A549 (cell line): ENCODE data around the gene IGF2BP1. TPM values are rescaled to one million over a fixed set of nuclear protein-coding genes. Genes with fewer than 3 reads are reported as not detected.

Source experiments
- ATAC-seq, 2 experiments: fragments of 200-7000 bp in 1 of 2; fragments of >200 bp in 1 of 2; cut with Nextera tagmentation in 1 of 2; cut with Tn5 transposase in 1 of 2; 3 replicates each; pipeline versions ENCODE4 v1.8.0 to v1.9.1; 2018 to 2020; ENCODE audit warnings: mild to moderate bottlenecking in 1 of 2, moderate library complexity in 1 of 2
- CTCF ChIA-PET: fragments of 300-600 bp; sonication (Branson Sonifier 250); formaldehyde crosslinking; extraction: SDS; loops from one replicate; lab custom pipeline; 2021; ENCODE audit warnings: antibody characterized with exemption, inconsistent platforms; lab: Yijun Ruan, JAX
- POLR2A ChIA-PET: fragments of 350-600 bp; formaldehyde crosslinking; extraction: SDS; loops from one replicate; lab custom pipeline; 2021; ENCODE audit warnings: antibody characterized with exemption, inconsistent platforms; lab: Yijun Ruan, JAX
- DNase-seq, 2 experiments: peaks; one replicate each; pipeline versions ENCODE4 v3.0.0 to v3.0.0-alpha.2; 2011 to 2016; ENCODE audit warnings: low read depth in 1 of 2, low spot score in 1 of 2
- FAIRE-seq: peaks from 2 replicates; lab custom pipeline; 2011; peaks lifted over from hg19 to GRCh38; lab: Jason Lieb, UNC
- H3K27ac ChIP-seq, 2 experiments: fragments of >200 bp; sonication (Bioruptor Twin); formaldehyde crosslinking; 3 replicates each; pipeline ENCODE4 v1.5.1; 2016 to 2017
- H3K4me1 ChIP-seq: fragments of >200 bp; sonication (Bioruptor Twin); formaldehyde crosslinking; 3 replicates; pipeline ENCODE4 v1.6.1; 2016
- H3K4me2 ChIP-seq: fragments of >200 bp; sonication (Bioruptor Twin); formaldehyde crosslinking; 3 replicates; pipeline ENCODE4 v1.6.1; 2016
- H3K4me3 ChIP-seq: fragments of >200 bp; sonication (Bioruptor Twin); formaldehyde crosslinking; 3 replicates; pipeline ENCODE4 v1.5.1; 2016
- H3K9me3 ChIP-seq: fragments of >200 bp; sonication (Bioruptor Twin); formaldehyde crosslinking; 3 replicates; pipeline ENCODE4 v1.6.1; 2016
- ATOH8 ChIP-seq: fragments of 250-450 bp; sonication (Bioruptor Pico); IDR thresholded peaks from 2 replicates; pipeline ENCODE4 v1.5.0; 2020; ENCODE audit warnings: low read depth, mild to moderate bottlenecking, moderate library complexity
- BHLHE40 ChIP-seq: IDR thresholded peaks from 2 replicates; pipeline ENCODE4 v1.6.1; 2012; ENCODE audit warnings: low read depth, low read length, inconsistent platforms
- CHD2 ChIP-seq: fragments of 150-350 bp; IDR thresholded peaks from 2 replicates; pipeline ENCODE4 v1.6.1; 2014; ENCODE audit warnings: low read length; ENCODE audit not compliant: partially characterized antibody
- CTCF ChIP-seq: fragments of >200 bp; sonication (Bioruptor Twin); formaldehyde crosslinking; IDR thresholded peaks from 3 replicates; pipeline ENCODE4 v1.5.1; 2016
- E2F6 ChIP-seq: IDR thresholded peaks from 2 replicates; pipeline ENCODE4 v1.6.1; 2012; ENCODE audit warnings: low read depth, borderline replicate concordance
- EHF ChIP-seq: fragments of 250-450 bp; sonication (Bioruptor Pico); IDR thresholded peaks from 2 replicates; pipeline ENCODE4 v1.5.0; 2020; ENCODE audit warnings: mild to moderate bottlenecking
- EP300 ChIP-seq, 2 experiments: fragments of >200 bp; sonication (Bioruptor Twin); formaldehyde crosslinking; IDR thresholded peaks; 2 replicates in 1 of 2; 3 replicates in 1 of 2; pipeline ENCODE4 v1.6.1; 2016 to 2017
- FOSB ChIP-seq: fragments of 250-450 bp; sonication (Bioruptor Pico); IDR thresholded peaks from 2 replicates; pipeline ENCODE4 v1.5.0; 2020; ENCODE audit warnings: mild to moderate bottlenecking, moderate library complexity
- FOSL2 ChIP-seq, 2 experiments: fragments of 450-650 bp in 1 of 2; fragments of >200 bp in 1 of 2; sonication (Bioruptor Twin) in 1 of 2; formaldehyde crosslinking; IDR thresholded peaks; 2 replicates each; pipeline versions ENCODE4 v1.5.0 to v1.6.1; 2016 to 2020; ENCODE audit warnings: mild to moderate bottlenecking in 1 of 2, moderate library complexity in 1 of 2
- HES2 ChIP-seq: fragments of >200 bp; sonication (Bioruptor Twin); formaldehyde crosslinking; IDR thresholded peaks from 2 replicates; pipeline ENCODE4 v1.6.1; 2016
- HEYL ChIP-seq: fragments of 250-450 bp; sonication (Bioruptor Pico); IDR thresholded peaks from 2 replicates; pipeline ENCODE4 v1.8.0; 2021; ENCODE audit warnings: mild to moderate bottlenecking, moderate library complexity
- HOXA7 ChIP-seq: fragments of 250-450 bp; sonication (Bioruptor Pico); IDR thresholded peaks from 2 replicates; pipeline ENCODE4 v1.5.0; 2020; ENCODE audit warnings: mild to moderate bottlenecking, moderate library complexity
- HOXB5 ChIP-seq: fragments of 250-450 bp; sonication (Bioruptor Pico); IDR thresholded peaks from 2 replicates; pipeline ENCODE4 v1.5.0; 2020; ENCODE audit warnings: mild to moderate bottlenecking, moderate library complexity
- JUN ChIP-seq, 2 experiments: fragments of >200 bp; sonication (Bioruptor Twin); formaldehyde crosslinking; IDR thresholded peaks; 2 replicates in 1 of 2; 3 replicates in 1 of 2; pipeline ENCODE4 v1.6.1; 2016 to 2017
- JUNB ChIP-seq: fragments of >200 bp; sonication (Bioruptor Twin); formaldehyde crosslinking; IDR thresholded peaks from 2 replicates; pipeline ENCODE4 v1.6.1; 2016
- MAFK ChIP-seq: fragments of 450-650 bp; IDR thresholded peaks from 2 replicates; pipeline ENCODE4 v1.6.1; 2014; ENCODE audit not compliant: partially characterized antibody
- MAX ChIP-seq: IDR thresholded peaks from 2 replicates; pipeline ENCODE4 v1.6.1; 2012
- MAZ ChIP-seq: fragments of 150-350 bp; IDR thresholded peaks from 2 replicates; pipeline ENCODE4 v1.6.1; 2014; ENCODE audit warnings: antibody characterized with exemption, low read depth, low read length, borderline replicate concordance
- POLR2AphosphoS2 ChIP-seq: conservative IDR thresholded peaks from 2 replicates; pipeline ENCODE4 v1.6.1; 2012; ENCODE audit warnings: low read length, improper control_type of control experiment, inconsistent platforms
- RCOR1 ChIP-seq: fragments of 150-350 bp; IDR thresholded peaks from 2 replicates; pipeline ENCODE4 v1.6.1; 2014; ENCODE audit warnings: antibody characterized with exemption, low read length, low read depth
- RNF2 ChIP-seq: fragments of 200-600 bp; sonication (generic); IDR thresholded peaks from 2 replicates; pipeline ENCODE4 v1.6.1; 2016; ENCODE audit warnings: low read depth, mild to moderate bottlenecking, antibody characterized with exemption, moderate library complexity, borderline replicate concordance
- SMC3 ChIP-seq: fragments of >200 bp; sonication (Bioruptor Twin); formaldehyde crosslinking; IDR thresholded peaks from 3 replicates; pipeline ENCODE4 v1.6.1; 2018; ENCODE audit warnings: inconsistent platforms
- SREBF2 ChIP-seq: fragments of 450-650 bp; IDR thresholded peaks from 2 replicates; pipeline ENCODE4 v1.6.1; 2014; ENCODE audit warnings: mild to moderate bottlenecking, moderate library complexity
- TP53 ChIP-seq: fragments of 250-450 bp; sonication (Bioruptor Pico); IDR thresholded peaks from 2 replicates; pipeline ENCODE4 v1.5.0; 2021; ENCODE audit warnings: mild to moderate bottlenecking, moderate library complexity
- WGBS: methylation state at CpG from one replicate; pipeline ENCODE4 v1.1.6; 2017; ENCODE audit errors: missing lambda C conversion rate; 5-methylcytosine and 5-hydroxymethylcytosine counted together
- polyA plus RNA-seq, 4 experiments: library from polyadenylated mRNA; depleted of rRNA in 3 of 4; stranded (reverse); fragments of >200 nt; fragmentation: RNase III in 1 of 4; extraction: RNeasy Plus Mini Kit Qiagen cat#74134 plus additional on column Dnase treatment in 1 of 4; gene quantifications; 2 replicates in 3 of 4; 3 replicates in 1 of 4; pipeline ENCODE4 v1.2.3, GENCODE V29; 2011 to 2017

IGF2BP1 gene
- polyA plus RNA-seq, 2 of the 4 experiments (the other 2 are of a cell fraction), result 26.2 to 40.3 TPM

GRCh38 chr17:49061524-49061943, 64.3 kb downstream of the IGF2BP1 start:
- DNase-seq, result peak in 1 of 2 experiments; percentile 27
- TF ChIP-seq HOXB5 (no peak), CTCF (no peak), POLR2AphosphoS2 (no peak), E2F6 (no peak), RNF2 (no peak), JUNB (no peak), ATOH8 (CRISPR knock-in tag) (no peak), SREBF2 (no peak), BHLHE40 (no peak), MAX (no peak), CHD2 (no peak), EHF (CRISPR knock-in tag) (no peak), SMC3 (no peak), HES2 (no peak), FOSL2 (IDR thresholded peaks at IDR 0.05) (no peak), FOSL2 (CRISPR knock-in tag; IDR thresholded peaks at IDR 0.05) (no peak), HOXA7 (no peak), HEYL (CRISPR knock-in tag) (no peak)
- TF ChIP-seq, all 56 proteins: peak for 0
- CTCF ChIA-PET, result interaction anchor here (0.7 to 2.7 kb wide), 4 partner anchors 11 to 165 kb away, joined by 3 to 11 read pairs (median 7); no protein-coding TSS in a partner anchor
- no peaks in the 10 kb centered on the region for H3K9me3 ChIP-seq
- H3K27ac ChIP-seq, result no peak overlapping the region
- 59% methylated on average over 7 of the region's 7 CpGs for WGBS
- no peaks in the 10 kb centered on the region for H3K4me1 ChIP-seq
- POLR2A ChIA-PET, result no interaction called here
- H3K4me3 ChIP-seq, result no peak overlapping the region
- ATAC-seq, result peak; percentile 38 to 51; a peak in 5 of 6 replicates
- H3K4me2 ChIP-seq, result no peak overlapping the region
- FAIRE-seq, result no peak

- no peak overlapping the region for H3K27ac ChIP-seq
- H3K4me1 ChIP-seq, result peaks cover 4% of the 10 kb centered on the region
- TF ChIP-seq EP300 (IDR thresholded peaks at IDR 0.05), result no peak
- TF ChIP-seq FOSB (CRISPR knock-in tag), result no peak
- no peak for TF ChIP-seq JUN (IDR thresholded peaks at IDR 0.05)
- TF ChIP-seq RCOR1, result no peak
- no peak for TF ChIP-seq HEYL (CRISPR knock-in tag)
- no peak for TF ChIP-seq MAFK
- TF ChIP-seq TP53 (CRISPR knock-in tag), result no peak
- no peak for TF ChIP-seq HOXA7
- TF ChIP-seq MAZ, result no peak
- TF ChIP-seq, all 56 proteins: peak for 0
- CTCF ChIA-PET, result interaction anchor here (1.0 kb wide), 1 partner anchor 164 kb away, joined by 3 read pairs; no protein-coding TSS in a partner anchor
- FAIRE-seq (no peak), ATAC-seq (no peak), DNase-seq (no peak)
- no peak overlapping the region for H3K4me3 ChIP-seq
- no peaks in the 10 kb centered on the region for H3K9me3 ChIP-seq
- H3K4me2 ChIP-seq, result no peak overlapping the region
- POLR2A ChIA-PET, result no interaction called here
- WGBS, result 27% methylated on average over 2 of the region's 2 CpGs
Measured at GRCh38 chr17:49063652-49064051, 66.5 kb downstream of the IGF2BP1 start.
